Osteocyte (in vitro differentiated cells): Measurements from ENCODE around the gene CRIP1. TPM values are rescaled to one million over a fixed set of nuclear protein-coding genes. Genes with fewer than 3 reads are reported as not detected.

Source experiments
- DNase-seq: peaks from one replicate; pipeline ENCODE4 v3.0.0; 2021; ENCODE audit warnings: mixed read lengths; ENCODE audit not compliant: unreplicated experiment; ENCODE audit errors: extremely low spot score
- H3K27ac Mint-ChIP-seq: one replicate; pipeline ENCODE4 v1.8.0; 2021; ENCODE audit warnings: mild to moderate bottlenecking, mixed read lengths; ENCODE audit not compliant: unreplicated experiment
- H3K27me3 Mint-ChIP-seq: one replicate; pipeline ENCODE4 v1.8.0; 2021; ENCODE audit warnings: mixed read lengths; ENCODE audit not compliant: unreplicated experiment
- H3K36me3 Mint-ChIP-seq: one replicate; pipeline ENCODE4 v1.8.0; 2021; ENCODE audit warnings: mixed read lengths; ENCODE audit not compliant: unreplicated experiment
- H3K4me1 Mint-ChIP-seq: one replicate; pipeline ENCODE4 v1.8.0; 2021; ENCODE audit warnings: mixed read lengths; ENCODE audit not compliant: unreplicated experiment
- H3K4me3 Mint-ChIP-seq: one replicate; pipeline ENCODE4 v1.8.0; 2021; ENCODE audit warnings: mild to moderate bottlenecking, moderate library complexity, mixed read lengths; ENCODE audit not compliant: unreplicated experiment
- H3K9me3 Mint-ChIP-seq: one replicate; pipeline ENCODE4 v1.8.0; 2021; ENCODE audit warnings: mixed read lengths; ENCODE audit not compliant: unreplicated experiment
- total RNA-seq: library from RNA; stranded (reverse); gene quantifications from 2 replicates; pipeline ENCODE4 v1.2.1, GENCODE V29; 2021
- TF ChIP-seq, protein P1 (sequence below): fragments of 200-600 bp; sonication (generic); IDR thresholded peaks from 2 replicates; pipeline ENCODE4 v1.5.0; 2021; ENCODE audit warnings: antibody characterized with exemption, mild to moderate bottlenecking, moderate library complexity

Gene CRIP1
- total RNA-seq, 1 donor from 2014 or later = 31.0 TPM

DNA sequence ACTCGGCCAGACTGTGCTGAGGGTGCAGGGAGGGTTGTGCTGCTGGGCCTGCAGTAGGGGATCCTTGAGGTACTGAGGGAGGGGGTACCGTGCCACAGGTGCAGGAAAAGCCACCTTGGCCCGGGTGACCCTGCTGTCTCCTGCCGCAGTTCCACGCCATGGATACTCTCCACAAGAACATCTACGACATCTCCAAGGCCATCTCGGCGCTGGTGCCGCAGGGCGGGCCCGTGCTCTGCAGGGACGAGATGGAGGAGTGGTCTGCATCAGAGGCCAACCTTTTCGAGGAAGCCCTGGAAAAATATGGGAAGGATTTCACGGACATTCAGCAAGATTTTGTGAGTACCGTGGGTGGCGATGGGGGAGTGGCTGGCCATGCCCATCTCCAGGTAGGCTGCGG, 26.1 kb upstream of the CRIP1 start:
- H3K36me3 Mint-ChIP-seq = peaks cover 11% of the 10 kb centered on the region
- peaks cover 5% of the 10 kb centered on the region for H3K4me1 Mint-ChIP-seq
- TF ChIP-seq, protein P1, sequence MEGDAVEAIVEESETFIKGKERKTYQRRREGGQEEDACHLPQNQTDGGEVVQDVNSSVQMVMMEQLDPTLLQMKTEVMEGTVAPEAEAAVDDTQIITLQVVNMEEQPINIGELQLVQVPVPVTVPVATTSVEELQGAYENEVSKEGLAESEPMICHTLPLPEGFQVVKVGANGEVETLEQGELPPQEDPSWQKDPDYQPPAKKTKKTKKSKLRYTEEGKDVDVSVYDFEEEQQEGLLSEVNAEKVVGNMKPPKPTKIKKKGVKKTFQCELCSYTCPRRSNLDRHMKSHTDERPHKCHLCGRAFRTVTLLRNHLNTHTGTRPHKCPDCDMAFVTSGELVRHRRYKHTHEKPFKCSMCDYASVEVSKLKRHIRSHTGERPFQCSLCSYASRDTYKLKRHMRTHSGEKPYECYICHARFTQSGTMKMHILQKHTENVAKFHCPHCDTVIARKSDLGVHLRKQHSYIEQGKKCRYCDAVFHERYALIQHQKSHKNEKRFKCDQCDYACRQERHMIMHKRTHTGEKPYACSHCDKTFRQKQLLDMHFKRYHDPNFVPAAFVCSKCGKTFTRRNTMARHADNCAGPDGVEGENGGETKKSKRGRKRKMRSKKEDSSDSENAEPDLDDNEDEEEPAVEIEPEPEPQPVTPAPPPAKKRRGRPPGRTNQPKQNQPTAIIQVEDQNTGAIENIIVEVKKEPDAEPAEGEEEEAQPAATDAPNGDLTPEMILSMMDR = no peak
- H3K27me3 Mint-ChIP-seq = no peaks in the 10 kb centered on the region
- no peak for DNase-seq
- no peak overlapping the region for H3K27ac Mint-ChIP-seq
- no peaks in the 10 kb centered on the region for H3K9me3 Mint-ChIP-seq
- H3K4me3 Mint-ChIP-seq = no peak overlapping the region

DNA sequence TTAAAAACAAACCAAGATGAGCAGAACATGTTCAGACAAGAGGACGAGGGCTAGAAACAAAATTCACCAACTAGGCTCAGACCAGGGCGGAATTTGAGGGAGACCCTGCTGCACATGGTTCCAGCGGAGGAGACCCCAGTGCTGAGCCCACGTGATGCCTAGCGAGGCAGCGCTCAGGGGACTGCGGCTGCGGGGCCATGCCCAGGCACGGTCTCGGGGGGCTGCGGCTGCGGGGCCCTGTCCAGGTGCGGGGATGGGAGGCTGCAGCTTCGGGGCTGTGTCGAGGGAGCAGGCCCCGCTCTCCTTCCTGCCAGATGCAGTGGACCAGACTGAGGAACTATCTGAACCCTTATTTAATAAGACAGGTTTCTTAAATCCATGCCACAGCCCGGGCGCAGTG, 24.8 kb upstream of the CRIP1 start:
- no peaks in the 10 kb centered on the region for H3K27me3 Mint-ChIP-seq
- TF ChIP-seq, protein P1 = no peak
- no peaks in the 10 kb centered on the region for H3K9me3 Mint-ChIP-seq
- H3K4me3 Mint-ChIP-seq = no peak overlapping the region
- no peak for DNase-seq
- H3K27ac Mint-ChIP-seq = no peak overlapping the region
- peaks cover 8% of the 10 kb centered on the region for H3K4me1 Mint-ChIP-seq
- H3K36me3 Mint-ChIP-seq = peaks cover 9% of the 10 kb centered on the region

DNA sequence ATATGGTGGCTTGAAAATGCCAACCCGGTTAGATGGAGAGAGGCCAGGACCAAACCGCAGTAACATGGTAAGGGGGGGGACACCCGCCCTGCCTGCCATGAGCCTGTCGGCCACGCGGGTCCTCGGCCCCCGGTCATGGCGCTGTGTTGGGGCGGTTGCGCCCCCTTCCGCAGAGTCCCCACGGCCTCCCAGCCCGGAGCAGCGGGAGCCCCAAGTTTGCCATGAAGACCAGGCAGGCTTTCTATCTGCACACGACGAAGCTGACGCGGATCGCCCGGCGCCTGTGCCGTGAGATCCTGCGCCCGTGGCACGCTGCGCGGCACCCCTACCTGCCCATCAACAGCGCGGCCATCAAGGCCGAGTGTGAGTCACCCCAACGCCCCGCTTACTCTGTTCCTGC, 22.2 kb upstream of the CRIP1 start:
- TF ChIP-seq, protein P1 = no peak
- Mint-ChIP-seq H3K4me3 (no peak overlapping the region), H3K36me3 (peaks cover 9% of the 10 kb centered on the region), H3K27ac (no peak overlapping the region), H3K9me3 (no peaks in the 10 kb centered on the region), H3K27me3 (no peaks in the 10 kb centered on the region), H3K4me1 (peaks cover 8% of the 10 kb centered on the region)
- DNase-seq = no peak

DNA sequence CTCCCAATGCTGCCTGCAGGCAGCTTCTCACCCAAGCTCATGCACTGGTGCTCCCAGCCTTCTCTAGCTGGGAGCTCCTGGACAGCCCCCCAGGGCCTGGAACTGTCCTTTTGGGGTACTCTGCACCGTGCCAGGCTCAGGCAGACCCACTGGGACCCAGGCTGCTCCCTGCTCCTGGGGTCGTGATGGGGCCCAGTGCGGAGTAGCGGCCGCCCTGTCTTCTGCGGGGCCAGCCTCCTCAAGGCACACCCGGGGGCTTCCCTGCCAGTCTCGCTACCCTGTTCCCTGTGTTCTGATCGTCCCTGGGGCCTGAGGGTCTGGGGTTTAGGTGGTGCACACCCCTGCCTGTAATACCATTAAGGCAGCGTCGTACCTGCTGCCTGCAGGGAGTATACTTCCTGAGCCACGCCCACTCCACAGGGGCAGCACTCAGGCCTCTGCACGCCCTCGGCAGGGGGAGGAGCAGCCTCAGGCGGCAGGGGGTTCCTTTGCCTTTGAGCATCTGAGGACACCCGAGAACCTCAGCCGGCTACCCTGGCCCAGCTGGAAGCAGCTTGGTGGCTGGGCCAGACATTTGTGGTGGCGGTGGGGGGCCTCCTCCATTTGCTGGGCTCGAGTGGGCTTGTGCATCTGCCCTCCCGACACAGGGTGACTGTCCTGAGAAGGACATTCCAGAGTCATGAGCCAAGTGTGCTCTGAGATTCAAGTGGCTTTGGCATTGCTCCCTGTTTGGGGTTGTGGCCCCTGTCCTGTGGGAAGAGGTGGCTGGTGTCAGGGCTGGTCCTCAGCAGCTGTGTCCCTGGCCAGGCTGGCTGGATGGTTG, 21.3 kb upstream of the CRIP1 start:
- Mint-ChIP-seq H3K36me3 (peaks cover 9% of the 10 kb centered on the region), H3K4me3 (no peak overlapping the region), H3K27ac (no peak overlapping the region), H3K27me3 (no peaks in the 10 kb centered on the region), H3K9me3 (no peaks in the 10 kb centered on the region), H3K4me1 (peaks cover 10% of the 10 kb centered on the region)
- DNase-seq = no peak
- TF ChIP-seq, protein P1 = no peak

DNA sequence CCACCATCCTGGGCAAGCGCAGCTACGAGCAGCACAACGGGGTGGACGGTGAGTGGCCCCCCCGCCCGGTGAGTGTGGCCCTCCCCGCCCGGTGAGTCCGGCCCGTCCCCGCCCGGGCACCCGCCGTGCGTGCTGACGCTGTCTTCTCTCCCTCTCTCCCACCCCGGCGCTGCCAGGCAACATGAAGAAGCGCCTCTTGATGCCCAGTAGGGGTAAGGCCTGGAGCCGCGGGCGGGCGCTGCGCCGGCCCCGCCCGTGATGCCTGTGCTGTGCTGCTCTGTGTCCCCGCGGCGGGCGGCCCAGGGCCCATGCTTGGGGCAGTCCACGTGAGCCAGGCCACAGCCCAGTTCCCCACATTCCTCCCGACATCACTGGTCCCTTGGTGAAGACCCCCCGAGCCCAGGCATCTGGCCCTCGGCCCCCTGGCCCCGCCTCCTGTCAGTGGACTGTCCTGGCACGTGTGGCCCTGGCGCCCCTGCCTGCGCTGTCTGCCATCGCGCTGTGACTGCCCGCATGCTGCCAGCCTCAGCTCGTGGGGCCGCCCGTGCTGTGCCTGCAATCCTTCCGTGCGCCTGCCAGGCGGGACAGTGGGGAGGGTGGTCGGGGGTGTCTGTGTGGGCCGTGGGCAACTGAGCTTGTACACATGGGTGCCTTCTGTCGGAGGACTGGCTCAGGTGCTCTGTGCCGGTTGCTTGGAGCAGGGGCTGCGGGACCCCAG, 20.0 kb upstream of the CRIP1 start:
- TF ChIP-seq, protein P1 = no peak
- no peak for DNase-seq
- Mint-ChIP-seq H3K27ac (no peak overlapping the region), H3K4me3 (no peak overlapping the region), H3K9me3 (no peaks in the 10 kb centered on the region), H3K4me1 (peaks cover 17% of the 10 kb centered on the region), H3K36me3 (peaks cover 4% of the 10 kb centered on the region), H3K27me3 (no peaks in the 10 kb centered on the region)
